ENCODE measurements around the gene GLDC.
"Not testable (repeated sequence)": the region's sequence is repeated elsewhere in the genome, so short reads cannot be mapped to it uniquely, and the experiment has no call there.

Gene GLDC

DNA sequence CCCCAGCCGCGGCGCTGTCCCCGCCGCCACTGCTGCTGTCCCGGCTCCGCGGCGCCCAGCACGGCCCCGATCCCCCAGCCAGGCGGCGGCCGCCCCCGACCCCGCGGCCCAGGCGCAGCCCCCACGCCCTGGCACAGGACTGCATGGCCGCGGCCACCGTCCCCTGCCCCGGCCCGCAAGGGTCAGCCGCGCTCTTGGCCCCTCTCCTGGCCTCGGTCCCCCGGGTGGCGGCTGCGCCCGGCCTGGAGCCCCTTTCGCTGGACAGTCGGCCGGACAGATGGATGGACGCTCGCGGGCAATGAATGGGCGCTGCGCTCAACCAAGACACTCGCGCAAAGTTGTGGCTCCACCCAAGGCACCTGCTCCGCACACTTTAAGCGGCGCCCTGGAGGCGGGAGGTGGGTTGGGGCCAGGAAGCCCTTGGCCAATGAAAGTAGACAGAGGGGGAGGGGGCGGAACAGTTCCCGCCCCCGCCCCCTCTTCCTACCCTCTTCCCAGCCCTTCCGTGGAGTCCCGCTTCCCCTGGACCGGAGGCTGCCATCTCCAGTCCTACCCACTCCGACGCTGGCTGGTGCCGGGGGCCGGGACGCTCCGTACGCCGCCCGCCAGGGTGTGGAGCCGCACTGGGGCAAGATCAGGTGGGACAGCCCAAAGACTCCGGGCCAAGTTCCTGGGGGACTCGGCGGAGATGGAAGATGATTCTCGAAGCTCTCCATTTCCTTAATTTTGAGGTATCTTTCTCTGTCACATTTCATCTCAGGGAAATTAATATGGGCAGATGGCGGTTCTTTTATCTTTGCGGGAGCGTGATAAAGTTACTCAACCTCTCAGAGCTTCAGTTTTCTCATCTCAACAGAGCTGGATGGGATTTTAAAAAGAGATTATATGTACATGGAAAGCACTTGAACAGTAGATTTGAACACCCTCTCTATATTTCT, at the start of gene GLDC:
Gene GLDC, minus strand, starts transcription at position 375 of the 938 bp plus-strand sequence. Its CDS starts 230 bp downstream, at position 145.
- Histone ChIP-seq H3K4me1 (ENCODE audit: insufficient read depth, low read length) (peaks cover 16% of the 10 kb centered on the region), H3K9ac (ENCODE audit: low read depth, low read length) (peak within 1 kb of the TSS; percentile 66), H3K36me3 (ENCODE audit: insufficient read depth, low read length) (no peaks in the 10 kb centered on the region; the same call in 1 of the 2 replicates), H3K9me3 (ENCODE audit: control insufficient read depth, insufficient read depth, low read length) (no peaks in the 10 kb centered on the region)

- peaks cover 6% of the 10 kb centered on the region for H3K4me1 ChIP-seq (ENCODE audit: insufficient read depth, low read length)
- no peak overlapping the region for H3K9ac ChIP-seq (ENCODE audit: low read depth, low read length)
- no peaks in the 10 kb centered on the region for H3K9me3 ChIP-seq (ENCODE audit: control insufficient read depth, insufficient read depth, low read length)
- H3K36me3 ChIP-seq (ENCODE audit: insufficient read depth, low read length): no peaks in the 10 kb centered on the region; the same call in 1 of the 2 replicates
These were observed 47.4 kb upstream of the GLDC start for GRCh38 chr9:6692881-6693361.

DNA sequence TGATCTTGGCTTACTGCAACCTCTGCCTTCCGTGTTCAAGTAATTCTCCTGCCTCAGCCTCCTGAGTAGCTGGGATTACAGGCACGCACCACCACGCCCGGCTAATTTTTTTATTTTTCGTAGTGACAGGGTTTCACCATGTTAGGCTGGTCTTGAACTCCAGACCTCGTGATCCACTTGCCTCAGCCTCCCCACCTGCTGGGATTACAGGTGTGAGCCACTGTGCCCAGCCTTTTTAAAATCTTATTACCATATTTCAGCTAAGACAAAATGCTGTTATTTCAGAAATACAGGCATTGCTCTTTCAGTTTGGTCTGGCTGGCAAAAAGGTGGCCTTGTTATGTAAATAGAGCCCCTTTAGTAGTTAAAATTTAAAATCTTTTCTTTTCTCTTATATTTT, 46.9 kb upstream of the GLDC start:
- H3K9ac ChIP-seq (ENCODE audit: low read depth, low read length): no peak overlapping the region; the same call in 1 of the 2 replicates
- peaks cover 6% of the 10 kb centered on the region for H3K4me1 ChIP-seq (ENCODE audit: insufficient read depth, low read length)
- no peaks in the 10 kb centered on the region; the same call in 1 of the 2 replicates for H3K36me3 ChIP-seq (ENCODE audit: insufficient read depth, low read length)
- no peaks in the 10 kb centered on the region for H3K9me3 ChIP-seq (ENCODE audit: control insufficient read depth, insufficient read depth, low read length)

- not testable (repeated sequence) for H3K9ac ChIP-seq (ENCODE audit: low read depth, low read length); H3K9me3 ChIP-seq (ENCODE audit: control insufficient read depth, insufficient read depth, low read length); H3K36me3 ChIP-seq (ENCODE audit: insufficient read depth, low read length); H3K4me1 ChIP-seq (ENCODE audit: insufficient read depth, low read length)
These were observed 45.1 kb upstream of the GLDC start for GRCh38 chr9:6690675-6691070.

GRCh38 chr9:6689893-6690674, 44.6 kb upstream of the GLDC start:
- H3K4me1 ChIP-seq (ENCODE audit: insufficient read depth, low read length): peaks cover 6% of the 10 kb centered on the region
- no peak overlapping the region; the same call in 1 of the 2 replicates for H3K9ac ChIP-seq (ENCODE audit: low read depth, low read length)
- no peaks in the 10 kb centered on the region for H3K9me3 ChIP-seq (ENCODE audit: control insufficient read depth, insufficient read depth, low read length)
- H3K36me3 ChIP-seq (ENCODE audit: insufficient read depth, low read length): no peaks in the 10 kb centered on the region; the same call in 1 of the 2 replicates

DNA sequence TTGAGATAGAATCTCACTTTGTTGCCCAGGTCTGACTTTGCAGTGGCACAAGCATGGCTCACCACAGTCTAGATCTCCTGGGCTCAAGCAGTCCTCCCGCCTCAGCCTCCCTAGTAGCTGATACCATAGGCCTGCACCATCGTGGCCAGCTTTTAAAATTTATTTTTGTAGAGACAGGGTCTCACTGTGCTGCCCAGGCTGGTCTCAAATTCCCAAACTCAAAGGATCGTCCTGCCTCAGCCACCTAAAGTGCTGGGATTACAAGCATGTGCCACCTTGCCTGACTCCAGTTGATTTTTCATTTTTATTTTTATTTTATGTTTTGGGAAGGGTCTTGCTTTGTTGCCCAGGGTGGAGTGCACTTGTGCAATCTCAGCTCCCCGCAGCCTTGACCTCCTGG, 41.7 kb upstream of the GLDC start:
- Histone ChIP-seq H3K9ac (ENCODE audit: low read depth, low read length) (no peak overlapping the region), H3K36me3 (ENCODE audit: insufficient read depth, low read length) (no peaks in the 10 kb centered on the region; the same call in 1 of the 2 replicates), H3K4me1 (ENCODE audit: insufficient read depth, low read length) (no peaks in the 10 kb centered on the region), H3K9me3 (ENCODE audit: control insufficient read depth, insufficient read depth, low read length) (no peaks in the 10 kb centered on the region)

DNA sequence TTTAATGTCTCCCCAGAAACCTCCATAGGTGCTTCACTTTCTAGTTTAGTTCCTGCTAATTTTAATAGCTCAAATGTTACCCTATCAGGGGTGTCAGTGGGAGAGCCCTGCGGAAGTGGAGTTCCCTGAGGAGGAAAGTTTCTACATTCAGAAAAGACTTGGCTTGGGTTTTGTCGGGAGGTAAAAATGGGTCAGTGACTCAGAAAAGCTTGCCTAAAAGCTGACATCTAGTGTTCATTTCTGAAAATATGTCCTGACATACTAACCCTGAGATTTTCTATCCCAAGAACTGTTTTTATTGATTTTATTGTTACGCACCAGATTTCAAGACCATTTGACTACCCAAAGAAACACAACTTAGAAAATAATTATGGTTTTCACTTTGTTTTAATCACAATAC, 40.9 kb upstream of the GLDC start:
- H3K9ac ChIP-seq (ENCODE audit: low read depth, low read length): no peak overlapping the region
- no peaks in the 10 kb centered on the region for H3K4me1 ChIP-seq (ENCODE audit: insufficient read depth, low read length)
- no peaks in the 10 kb centered on the region for H3K9me3 ChIP-seq (ENCODE audit: control insufficient read depth, insufficient read depth, low read length)
- no peaks in the 10 kb centered on the region; the same call in 1 of the 2 replicates for H3K36me3 ChIP-seq (ENCODE audit: insufficient read depth, low read length)

DNA sequence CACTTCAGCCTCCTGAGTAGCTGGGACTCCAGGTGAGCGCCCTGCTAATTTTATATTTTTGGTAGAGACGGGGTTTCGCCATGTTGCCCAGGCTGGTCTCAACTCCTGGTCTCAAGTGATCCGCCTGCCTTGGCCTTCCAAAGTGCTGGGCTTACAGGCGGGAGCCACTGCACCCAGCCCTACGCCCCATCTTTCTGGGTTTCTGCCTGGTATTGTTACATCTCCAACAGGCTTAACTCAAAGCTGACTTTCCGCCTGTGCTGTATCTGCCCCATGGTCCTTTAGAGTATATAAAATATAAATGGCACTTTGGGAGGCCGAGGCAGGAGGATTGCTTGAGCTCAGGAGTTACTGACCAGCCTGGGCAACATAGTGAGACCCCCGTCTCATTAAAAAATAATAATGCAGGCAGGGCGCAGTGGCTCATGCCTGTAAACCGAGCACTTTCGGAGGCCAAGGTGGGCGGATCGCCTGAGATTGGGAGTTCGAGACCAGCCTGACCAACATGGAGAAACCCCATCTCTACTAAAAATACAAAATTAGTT, 36.5 kb upstream of the GLDC start:
- Histone ChIP-seq H3K36me3 (ENCODE audit: insufficient read depth, low read length) (no peaks in the 10 kb centered on the region), H3K4me1 (ENCODE audit: insufficient read depth, low read length) (no peaks in the 10 kb centered on the region)

GRCh38 chr9:6681147-6681956, 35.8 kb upstream of the GLDC start:
- no peaks in the 10 kb centered on the region for H3K4me1 ChIP-seq (ENCODE audit: insufficient read depth, low read length)
- H3K36me3 ChIP-seq (ENCODE audit: insufficient read depth, low read length): no peaks in the 10 kb centered on the region
- H3K9me3 ChIP-seq (ENCODE audit: control insufficient read depth, insufficient read depth, low read length): no peaks in the 10 kb centered on the region
- peak overlapping the region; percentile 94 for H3K9ac ChIP-seq (ENCODE audit: low read depth, low read length)

More for the DNA sequence above, 36.5 kb upstream of the GLDC start:
- H3K9me3 ChIP-seq (ENCODE audit: control insufficient read depth, insufficient read depth, low read length): no peaks in the 10 kb centered on the region
- H3K9ac ChIP-seq (ENCODE audit: low read depth, low read length): peak overlapping the region; percentile 94

DNA sequence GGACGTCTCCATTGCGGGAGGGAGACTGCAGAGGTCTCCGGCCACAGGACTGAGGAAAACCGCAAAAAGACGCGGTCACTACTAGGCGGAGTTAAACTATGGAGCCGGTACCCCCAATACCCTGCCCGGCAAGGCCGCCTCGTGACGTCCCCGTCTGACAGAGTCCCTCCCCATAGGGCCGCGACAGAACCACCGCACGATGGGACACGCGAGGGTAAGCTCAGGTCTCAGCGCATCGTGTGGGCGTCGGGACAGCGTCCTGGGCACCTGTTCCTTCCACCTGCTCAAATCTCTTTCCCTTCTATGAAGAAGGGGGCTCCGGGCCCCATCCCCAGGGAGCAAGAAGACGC, 35.2 kb upstream of the GLDC start:
- H3K4me1 ChIP-seq (ENCODE audit: insufficient read depth, low read length): no peaks in the 10 kb centered on the region
- peak overlapping the region; percentile 94 for H3K9ac ChIP-seq (ENCODE audit: low read depth, low read length)
- H3K9me3 ChIP-seq (ENCODE audit: control insufficient read depth, insufficient read depth, low read length): no peaks in the 10 kb centered on the region
- H3K36me3 ChIP-seq (ENCODE audit: insufficient read depth, low read length): no peaks in the 10 kb centered on the region

DNA sequence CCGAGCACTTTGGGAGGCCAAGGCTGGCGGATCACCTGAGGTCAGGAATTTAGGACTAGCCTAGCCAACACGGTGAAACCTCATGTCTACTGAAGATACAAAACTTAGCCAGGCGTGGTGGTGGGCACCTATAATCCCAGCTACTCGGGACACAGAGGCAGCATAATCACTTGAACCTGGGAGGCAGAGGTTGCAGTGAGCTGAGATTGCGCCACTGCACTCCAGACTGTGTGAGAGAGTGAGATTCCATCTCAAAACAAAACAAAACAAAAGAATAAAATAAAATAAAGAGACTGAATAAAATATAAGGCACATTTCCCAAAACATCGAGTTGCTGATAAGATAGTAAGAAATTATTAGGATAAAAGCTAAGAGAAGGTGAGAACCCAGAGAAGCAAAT, 32.3 kb upstream of the GLDC start:
- Histone ChIP-seq H3K9ac (ENCODE audit: low read depth, low read length) (no peak overlapping the region), H3K4me1 (ENCODE audit: insufficient read depth, low read length) (no peaks in the 10 kb centered on the region), H3K9me3 (ENCODE audit: control insufficient read depth, insufficient read depth, low read length) (no peaks in the 10 kb centered on the region), H3K36me3 (ENCODE audit: insufficient read depth, low read length) (no peaks in the 10 kb centered on the region)

DNA sequence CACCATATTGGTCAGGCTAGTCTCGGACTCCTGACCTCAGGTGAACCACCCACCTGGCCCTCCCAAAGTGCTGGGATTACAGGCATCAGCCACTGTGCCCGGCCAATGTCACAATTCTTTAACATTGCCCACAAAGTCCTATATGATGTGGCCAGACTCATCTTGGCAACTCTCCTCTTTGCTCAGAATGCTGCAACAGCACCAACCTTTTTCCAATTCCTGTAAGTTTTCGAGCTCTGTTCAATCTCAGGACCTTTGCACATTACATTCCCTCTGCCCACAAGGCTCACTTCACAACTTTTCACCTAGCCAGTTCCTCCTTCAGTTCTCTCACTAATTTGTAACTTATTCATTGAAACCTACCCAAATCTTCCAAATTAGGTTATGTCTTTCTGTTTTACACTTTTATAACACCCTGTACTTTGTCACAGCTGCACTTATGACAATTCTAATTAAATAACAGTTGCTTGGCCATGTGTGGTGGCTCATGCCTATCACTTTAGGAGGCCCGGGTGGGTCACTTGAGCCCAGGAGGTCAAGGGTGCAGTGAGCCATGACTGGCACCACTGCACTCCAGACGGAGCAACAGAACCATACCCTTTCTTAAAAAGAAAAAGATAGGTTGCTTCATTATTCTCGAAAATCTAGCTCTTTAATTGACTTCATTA, 30.9 kb upstream of the GLDC start:
- no peak overlapping the region for H3K9ac ChIP-seq (ENCODE audit: low read depth, low read length)
- no peaks in the 10 kb centered on the region for H3K9me3 ChIP-seq (ENCODE audit: control insufficient read depth, insufficient read depth, low read length)
- no peaks in the 10 kb centered on the region; the same call in 1 of the 2 replicates for H3K36me3 ChIP-seq (ENCODE audit: insufficient read depth, low read length)
- no peaks in the 10 kb centered on the region for H3K4me1 ChIP-seq (ENCODE audit: insufficient read depth, low read length)

DNA sequence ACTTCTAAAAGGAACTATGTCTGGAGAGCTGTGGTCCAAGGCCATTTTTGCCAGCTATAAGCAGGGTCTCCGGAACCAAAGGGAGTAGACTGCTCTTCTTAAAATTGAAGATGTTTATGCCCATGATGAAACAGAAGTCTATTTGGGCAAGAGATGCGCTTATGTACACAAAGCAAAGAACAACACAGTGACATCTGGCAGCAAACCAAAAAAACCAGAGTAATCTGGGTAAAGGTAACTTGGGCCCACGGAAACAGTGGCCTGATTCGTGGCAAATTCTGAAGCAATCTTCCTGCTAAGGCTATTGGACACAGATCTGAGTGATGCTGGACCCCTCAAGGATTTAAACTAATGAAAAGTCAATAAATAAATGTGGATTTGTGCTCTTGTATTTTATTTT, 29.7 kb upstream of the GLDC start:
- Histone ChIP-seq H3K4me1 (ENCODE audit: insufficient read depth, low read length) (no peaks in the 10 kb centered on the region), H3K36me3 (ENCODE audit: insufficient read depth, low read length) (no peaks in the 10 kb centered on the region; the same call in none of the 2 replicates), H3K9ac (ENCODE audit: low read depth, low read length) (no peak overlapping the region), H3K9me3 (ENCODE audit: control insufficient read depth, insufficient read depth, low read length) (no peaks in the 10 kb centered on the region)

Measured in ES-I3 (cell line).